ENCODE data around the gene CYTH1.

Gene CYTH1

DNA sequence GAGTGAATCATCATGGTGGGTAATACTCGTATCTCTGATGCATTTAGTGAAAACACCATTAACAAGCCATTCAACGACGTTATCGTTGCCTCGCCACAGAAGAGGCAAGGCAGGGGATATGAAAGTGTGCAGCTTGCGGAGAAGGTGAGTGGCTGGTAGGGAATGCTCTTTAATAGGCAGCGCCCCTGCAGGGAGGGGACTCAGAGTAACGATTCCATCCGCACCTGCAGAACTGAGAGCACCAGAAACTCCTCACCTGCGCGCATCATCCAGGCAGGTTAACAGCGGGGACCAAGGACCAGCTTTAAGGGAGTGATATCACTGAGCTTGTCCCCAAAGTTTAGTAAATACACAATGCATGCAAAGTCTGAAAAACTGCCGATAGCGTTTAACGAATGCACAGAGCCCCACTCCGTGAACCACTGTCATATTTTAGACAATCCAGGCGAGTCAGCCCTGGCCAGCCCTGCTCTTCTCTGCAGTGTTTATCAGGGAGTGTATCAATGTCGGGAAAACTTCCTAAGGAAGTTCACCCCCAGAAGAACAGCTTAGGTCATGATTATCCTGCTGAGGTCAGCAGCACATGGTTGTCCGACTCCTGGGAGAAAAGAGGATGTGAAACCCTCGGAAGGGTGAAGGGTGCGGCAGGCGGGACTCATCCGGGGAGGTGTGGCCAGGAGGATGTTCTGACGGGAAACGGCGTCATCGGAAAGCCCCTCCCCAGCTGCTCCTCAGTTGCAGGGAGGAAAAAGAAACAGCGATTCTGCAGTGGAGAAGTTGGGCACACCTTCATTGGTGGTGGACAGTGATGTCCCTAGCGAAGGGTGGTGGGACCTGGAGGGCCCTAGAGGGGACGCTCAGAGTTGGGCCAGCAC, 136.4 kb downstream of the CYTH1 start:
- DNase-seq (ENCODE audit: low read depth): no peak

- no peak for DNase-seq (ENCODE audit: low read depth)
Observed at GRCh38 chr17:78644931-78645351, 137.1 kb downstream of the CYTH1 start.

DNA sequence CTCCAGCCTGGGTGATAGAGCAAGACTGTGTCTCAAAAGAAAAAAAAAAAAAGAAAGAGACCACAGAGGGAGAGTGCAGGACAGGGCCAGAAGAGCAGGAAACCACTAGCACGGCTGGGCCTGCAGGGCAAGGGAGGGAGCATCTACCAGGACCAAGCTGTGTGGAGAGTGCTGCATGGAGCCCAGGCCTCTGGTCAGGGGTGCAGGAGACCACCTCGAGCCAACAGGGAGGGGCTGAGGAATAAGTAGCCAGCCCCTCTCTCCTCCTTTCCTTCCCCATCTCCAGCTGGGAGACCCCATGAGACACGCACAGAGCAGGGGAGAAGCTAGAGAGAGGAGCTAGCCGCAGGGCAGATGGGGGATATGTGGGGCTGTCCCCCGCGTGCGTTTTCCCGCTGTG, 137.8 kb downstream of the CYTH1 start:
- no peak for DNase-seq (ENCODE audit: low read depth)

GRCh38 chr17:78643326-78643725, 138.7 kb downstream of the CYTH1 start:
- DNase-seq (ENCODE audit: low read depth): no peak

- DNase-seq (ENCODE audit: low read depth): no peak
Observed at GRCh38 chr17:78642707-78643106, 139.4 kb downstream of the CYTH1 start.

DNA sequence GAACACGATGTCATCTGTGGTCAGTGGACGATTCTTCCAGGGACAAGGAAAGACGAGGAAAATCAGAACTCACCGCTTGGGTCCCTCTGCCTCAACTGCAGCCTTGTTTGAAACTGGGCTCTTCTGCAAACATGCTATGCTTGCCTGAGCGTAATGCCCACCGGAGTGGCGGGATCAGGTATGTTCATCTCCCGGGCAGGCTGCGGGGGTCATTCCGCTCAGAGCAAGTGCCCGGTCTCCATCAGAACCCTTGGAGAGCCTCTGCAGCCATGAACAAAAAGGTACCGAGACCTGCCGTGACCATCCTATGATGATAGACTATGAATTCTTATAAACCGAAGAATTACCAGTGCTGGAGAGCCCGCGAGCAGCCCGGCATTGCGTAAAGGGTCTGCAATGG, 140.4 kb downstream of the CYTH1 start:
- no peak for DNase-seq (ENCODE audit: low read depth)

DNA sequence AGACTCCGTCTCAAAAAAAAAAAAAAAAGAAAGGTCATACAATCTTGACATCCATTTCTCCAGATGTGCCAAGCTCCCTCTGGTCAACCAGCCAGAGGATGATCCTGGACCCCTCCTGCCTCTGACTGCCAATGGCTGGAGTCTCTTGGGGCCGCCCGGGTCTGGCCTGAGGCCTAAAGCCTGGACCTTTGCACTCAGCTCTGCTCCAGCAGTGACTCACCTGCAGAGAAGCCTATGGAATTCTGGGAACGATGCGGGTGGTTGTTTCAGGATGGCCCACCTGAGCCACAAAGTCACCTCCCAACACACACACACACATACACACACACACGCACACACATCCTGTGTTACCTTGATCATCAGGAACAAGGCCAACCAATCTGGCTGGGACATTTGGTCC, 140.8 kb downstream of the CYTH1 start:
- no peak for DNase-seq (ENCODE audit: low read depth)

- no peak for DNase-seq (ENCODE audit: low read depth)
Observed at GRCh38 chr17:78640700-78641099, 141.4 kb downstream of the CYTH1 start.

- DNase-seq (ENCODE audit: low read depth): no peak
Observed at GRCh38 chr17:78637643-78638420, 144.2 kb downstream of the CYTH1 start.

DNA sequence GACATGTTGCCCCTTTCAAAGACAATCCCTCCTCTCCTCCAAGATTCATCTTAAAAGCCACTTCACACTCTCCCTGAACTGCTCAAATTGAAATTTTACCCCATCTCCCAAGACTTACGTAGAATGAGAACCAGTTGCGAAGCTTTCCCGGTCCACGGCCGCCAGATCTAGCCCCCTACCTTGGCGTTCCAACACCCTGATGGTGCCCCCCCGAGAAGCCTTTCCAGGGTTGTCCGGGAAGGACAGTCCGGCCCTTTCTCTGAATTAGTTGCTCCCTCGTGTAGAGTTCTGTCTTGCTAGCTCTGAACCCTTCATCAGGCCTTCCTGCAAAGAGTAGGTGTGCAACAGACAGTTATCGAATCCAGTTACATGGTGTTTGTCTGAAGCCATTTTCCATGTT, 144.9 kb downstream of the CYTH1 start:
- no peak for DNase-seq (ENCODE audit: low read depth)

DNA sequence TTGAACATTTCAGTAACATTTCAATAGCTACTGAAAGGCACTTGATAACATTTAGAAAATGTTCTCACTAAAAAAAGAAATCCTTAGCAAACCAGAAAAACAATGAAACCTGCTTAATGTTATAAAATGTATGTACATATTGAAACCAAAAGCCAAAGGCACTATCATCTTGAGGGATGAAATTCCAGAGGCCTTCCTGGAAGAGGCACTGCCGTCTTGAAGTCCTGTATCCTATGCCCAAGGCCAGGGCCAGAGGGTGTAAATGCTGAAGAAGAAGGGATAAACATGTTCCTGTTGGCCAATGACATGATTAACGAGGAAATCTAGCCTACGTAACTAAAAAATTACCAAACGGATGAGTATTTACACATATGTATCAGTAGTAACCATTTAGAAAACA, 147.9 kb downstream of the CYTH1 start:
- no peak for DNase-seq (ENCODE audit: low read depth)

GRCh38 chr17:78629436-78629995, 152.6 kb downstream of the CYTH1 start:
- DNase-seq (ENCODE audit: low read depth): no peak

GRCh38 chr17:78628547-78629435, 153.3 kb downstream of the CYTH1 start:
- DNase-seq (ENCODE audit: low read depth): no peak

GRCh38 chr17:78624324-78625151, 157.5 kb downstream of the CYTH1 start:
- DNase-seq (ENCODE audit: low read depth): no peak
